Measurements from ENCODE around the gene DCHS1. TPM values are rescaled to one million over a fixed set of nuclear protein-coding genes. Genes with fewer than 3 reads are reported as not detected.
A peak's percentile ranks its signal among the peaks of the same experiment; 100 is the strongest.

DCHS1 gene
- total and polyA plus RNA-seq, 2 of the 13 experiments (the other 11 are each of a cell fraction or from before 2014, with no cell fraction given), result under 0.01 to 0.03 TPM

GRCh38 chr11:6682936-6683861 is 27.6 kb upstream of the DCHS1 start, which contains the start of gene MRPL17 (continued):
- peak; percentile 62; the same call in 1 of the 2 replicates for TF ChIP-seq CENPBD1 (CRISPR knock-in tag; IDR thresholded peaks at IDR 0.05; ENCODE audit: borderline replicate concordance, low read depth)
- peak; percentile 97 for TF ChIP-seq XRCC5 (optimal IDR thresholded peaks at IDR 0.05; ENCODE audit: low read length)
- no peak; the same call in 1 of the 2 replicates for TF ChIP-seq ZNF160 (CRISPR knock-in tag; IDR thresholded peaks at IDR 0.05)
- TF ChIP-seq KDM1A (CRISPR knock-in tag; IDR thresholded peaks at IDR 0.05), result no peak
- no peak for TF ChIP-seq ZNF773 (CRISPR knock-in tag; IDR thresholded peaks at IDR 0.05; ENCODE audit: borderline replicate concordance)
- TF ChIP-seq SIN3A (IDR thresholded peaks at IDR 0.05; ENCODE audit: borderline replicate concordance, low read depth, low read length), result peak; percentile 82; the same call in 1 of the 2 replicates
- TF ChIP-seq RAD51 (IDR thresholded peaks at IDR 0.05; ENCODE audit: borderline replicate concordance), result no peak
- TF ChIP-seq ZNF770 (CRISPR knock-in tag; IDR thresholded peaks at IDR 0.05), result peak; percentile 65
- peak; percentile 80 for TF ChIP-seq SP5 (CRISPR knock-in tag; IDR thresholded peaks at IDR 0.05; ENCODE audit: borderline replicate concordance, low read depth)
- no peak for TF ChIP-seq NR3C1 (CRISPR knock-in tag; IDR thresholded peaks at IDR 0.05)
- peak; percentile 88 for TF ChIP-seq TBX2 (CRISPR knock-in tag; IDR thresholded peaks at IDR 0.05; ENCODE audit: borderline replicate concordance)
- peak; percentile 72 for TF ChIP-seq KDM5A (IDR thresholded peaks at IDR 0.05; ENCODE audit: borderline replicate concordance, low read length)
- peak; percentile 76 for TF ChIP-seq E2F5 (CRISPR knock-in tag; conservative IDR thresholded peaks at IDR 0.05)
- TF ChIP-seq RARG (CRISPR knock-in tag; IDR thresholded peaks at IDR 0.05; ENCODE audit: low read depth), result peak; percentile 33; the same call in 1 of the 2 replicates
- TF ChIP-seq THAP7 (CRISPR knock-in tag; IDR thresholded peaks at IDR 0.05), result no peak; the same call in 1 of the 2 replicates
- peak; percentile 97 for TF ChIP-seq ZNF280B (CRISPR knock-in tag; IDR thresholded peaks at IDR 0.05; ENCODE audit: borderline replicate concordance)
- TF ChIP-seq ZFX (CRISPR knock-in tag; IDR thresholded peaks at IDR 0.05; ENCODE audit: low read depth), result peak; percentile 100
- TF ChIP-seq ZBTB3 (CRISPR knock-in tag; IDR thresholded peaks at IDR 0.05; ENCODE audit: borderline replicate concordance, low read depth), result no peak
- no peak for TF ChIP-seq ZNF619 (CRISPR knock-in tag; IDR thresholded peaks at IDR 0.05)
- no peak for TF ChIP-seq SOX6 (IDR thresholded peaks at IDR 0.05)
- TF ChIP-seq SOX6 (CRISPR knock-in tag; IDR thresholded peaks at IDR 0.05), result peak; percentile 81
- no peak for TF ChIP-seq GLMP (CRISPR knock-in tag; IDR thresholded peaks at IDR 0.05; ENCODE audit: borderline replicate concordance)
